Superior temporal gyrus (tissue), 1 donor: ENCODE measurements around the gene STAC3.
A peak's percentile ranks its signal among the peaks of the same experiment; 100 is the strongest.

ENCODE experiments used
- DNase-seq: peaks from one replicate; pipeline ENCODE4 v3.0.0-alpha.2; 2016; ENCODE audit errors: extremely low spot score

STAC3 gene

DNA sequence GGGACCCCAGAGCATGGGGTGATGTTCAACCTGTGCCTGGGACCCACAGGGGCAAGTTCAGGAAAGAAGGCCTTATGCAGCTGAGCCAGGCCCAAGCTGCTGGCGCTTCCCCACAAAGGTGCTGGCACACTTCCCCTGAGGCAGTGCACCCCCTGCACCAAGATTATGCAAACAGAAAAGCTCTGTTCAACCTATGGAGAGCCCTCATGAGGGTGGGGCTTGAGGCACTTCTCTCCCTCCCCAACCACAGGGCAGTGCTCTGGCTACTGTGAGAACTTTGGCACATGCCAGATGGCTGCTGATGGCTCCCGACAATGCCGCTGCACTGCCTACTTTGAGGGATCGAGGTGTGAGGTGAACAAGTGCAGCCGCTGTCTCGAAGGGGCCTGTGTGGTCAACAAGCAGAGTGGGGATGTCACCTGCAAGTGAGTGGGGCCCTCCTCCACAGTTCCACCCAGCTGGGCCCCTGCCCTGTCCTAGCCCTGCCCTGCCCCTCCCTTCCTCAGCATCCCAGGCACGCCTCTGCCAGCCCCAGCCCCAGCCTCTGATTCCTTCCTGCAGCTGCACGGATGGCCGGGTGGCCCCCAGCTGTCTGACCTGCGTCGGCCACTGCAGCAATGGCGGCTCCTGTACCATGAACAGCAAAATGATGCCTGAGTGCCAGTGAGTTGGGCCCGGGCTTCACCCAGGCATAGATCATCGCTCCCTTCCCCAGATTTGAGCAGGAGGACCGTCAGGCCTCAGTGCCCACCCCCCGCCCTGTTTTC lies 39.9 kb downstream of the STAC3 start:
- no peak for DNase-seq

DNA sequence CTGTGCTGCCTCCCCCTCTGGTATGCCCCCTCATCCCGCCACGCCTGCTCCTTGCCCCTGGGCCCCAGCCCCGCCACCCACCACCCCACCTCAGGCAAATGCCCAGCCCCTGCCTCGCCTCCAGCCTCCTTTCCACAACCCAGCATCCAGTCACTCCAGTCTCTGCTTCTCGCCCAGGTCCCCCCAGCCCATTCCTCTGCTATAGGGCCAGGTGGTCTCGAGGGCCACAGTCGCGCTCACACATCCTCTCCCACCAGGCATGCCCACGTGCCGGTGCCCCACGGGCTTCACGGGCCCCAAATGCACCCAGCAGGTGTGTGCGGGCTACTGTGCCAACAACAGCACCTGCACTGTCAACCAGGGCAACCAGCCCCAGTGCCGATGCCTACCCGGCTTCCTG lies 40.5 kb downstream of the STAC3 start:
- no peak for DNase-seq

DNA sequence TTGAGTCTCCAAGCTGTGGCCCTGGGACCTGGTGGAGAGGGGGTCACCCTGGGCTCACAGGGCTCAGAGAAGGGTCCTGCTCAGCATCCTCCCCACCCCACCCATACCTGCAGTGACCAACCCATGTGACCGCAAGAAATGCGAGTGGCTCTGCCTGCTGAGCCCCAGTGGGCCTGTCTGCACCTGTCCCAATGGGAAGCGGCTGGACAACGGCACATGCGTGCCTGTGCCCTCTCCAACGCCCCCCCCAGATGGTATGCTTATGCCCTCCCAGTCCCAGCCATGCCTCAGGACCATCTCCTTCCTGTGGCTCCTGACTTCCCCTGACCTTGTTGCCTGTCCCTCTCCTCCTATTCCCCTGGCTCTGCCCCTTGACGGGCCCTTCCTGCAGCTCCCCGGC lies 41.1 kb downstream of the STAC3 start:
- DNase-seq: no peak

DNA sequence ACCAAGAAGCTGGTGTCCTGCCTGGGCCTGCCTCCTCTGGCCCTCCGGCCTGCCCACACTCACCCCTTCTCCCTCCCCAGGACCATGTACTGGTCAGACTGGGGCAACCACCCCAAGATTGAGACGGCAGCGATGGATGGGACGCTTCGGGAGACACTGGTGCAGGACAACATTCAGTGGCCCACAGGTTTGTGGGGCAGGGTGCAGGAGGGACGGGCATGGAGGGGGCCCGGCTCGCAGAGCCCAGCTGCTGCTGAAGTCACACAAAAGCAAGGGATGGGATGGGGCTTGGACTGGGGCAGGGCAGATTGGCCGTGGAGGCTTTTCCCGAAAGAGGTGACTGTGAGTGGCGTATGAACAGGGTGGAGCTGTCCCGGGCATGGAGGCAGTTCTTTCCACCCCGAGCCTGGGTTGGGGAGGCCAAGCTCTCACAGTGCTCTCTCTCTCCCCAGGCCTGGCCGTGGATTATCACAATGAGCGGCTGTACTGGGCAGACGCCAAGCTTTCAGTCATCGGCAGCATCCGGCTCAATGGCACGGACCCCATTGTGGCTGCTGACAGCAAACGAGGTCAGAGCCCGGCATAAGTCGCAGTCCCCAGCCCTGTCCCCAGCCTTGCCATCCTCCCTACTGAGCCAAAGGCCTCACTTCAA lies 42.2 kb downstream of the STAC3 start:
- DNase-seq: peak; percentile 83

DNA sequence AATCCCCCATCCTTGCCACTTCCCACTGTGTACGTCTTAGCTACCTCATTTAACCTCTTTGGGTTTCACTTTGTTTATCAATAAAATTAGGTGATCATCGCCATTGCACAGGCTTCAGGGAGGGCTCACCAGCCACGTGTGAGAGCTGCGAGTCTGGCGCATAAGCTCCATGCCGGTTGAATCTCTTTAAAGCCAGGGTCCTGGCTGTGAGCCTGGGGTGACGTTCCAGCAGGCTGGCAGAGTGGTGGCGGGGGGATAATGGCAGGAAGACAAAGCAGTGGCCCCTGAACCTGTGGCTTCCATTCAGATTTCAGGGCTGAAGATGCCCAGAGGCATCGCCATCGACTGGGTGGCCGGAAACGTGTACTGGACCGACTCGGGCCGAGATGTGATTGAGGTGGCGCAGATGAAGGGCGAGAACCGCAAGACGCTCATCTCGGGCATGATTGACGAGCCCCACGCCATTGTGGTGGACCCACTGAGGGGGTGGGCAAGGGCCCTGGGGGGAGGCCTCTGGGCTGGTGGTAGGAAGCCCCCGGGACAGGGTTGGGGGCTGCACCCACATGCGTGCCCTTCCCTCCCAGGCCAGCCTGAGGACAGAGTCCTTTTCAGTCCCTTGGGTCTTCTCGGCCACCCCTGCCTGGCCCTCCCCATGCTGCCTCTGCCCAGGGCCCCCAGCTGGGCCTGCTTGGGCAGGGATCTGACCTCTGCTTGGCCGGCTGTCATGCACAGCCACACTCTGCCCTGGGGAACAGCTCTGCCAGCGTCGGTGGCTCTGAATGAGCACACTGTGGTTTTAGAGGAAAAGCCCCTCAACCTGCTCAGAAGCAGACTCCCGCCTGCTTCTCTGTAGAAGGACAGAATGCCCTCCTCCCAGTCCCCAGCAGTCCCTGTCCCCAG lies 43.0 kb downstream of the STAC3 start:
- DNase-seq: no peak

DNA sequence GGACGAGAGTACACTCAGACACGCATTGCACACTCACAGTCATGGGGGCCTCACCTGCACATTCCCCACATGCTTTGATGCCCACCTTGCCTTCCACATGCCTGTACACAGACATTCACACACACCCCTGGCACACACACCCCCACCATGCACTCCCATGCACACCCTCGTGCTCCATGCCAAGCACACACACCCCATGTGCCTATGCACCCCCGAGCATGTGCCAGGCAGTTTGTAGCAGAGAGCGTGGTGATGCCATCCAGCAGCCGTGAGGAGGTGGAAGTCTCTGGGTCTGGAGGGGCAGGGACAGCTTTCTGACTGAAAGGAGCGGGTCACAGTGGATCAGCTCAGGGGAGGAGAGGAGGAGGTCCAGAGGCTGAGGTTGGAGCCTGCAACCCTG lies 45.1 kb downstream of the STAC3 start:
- DNase-seq: no peak

DNA sequence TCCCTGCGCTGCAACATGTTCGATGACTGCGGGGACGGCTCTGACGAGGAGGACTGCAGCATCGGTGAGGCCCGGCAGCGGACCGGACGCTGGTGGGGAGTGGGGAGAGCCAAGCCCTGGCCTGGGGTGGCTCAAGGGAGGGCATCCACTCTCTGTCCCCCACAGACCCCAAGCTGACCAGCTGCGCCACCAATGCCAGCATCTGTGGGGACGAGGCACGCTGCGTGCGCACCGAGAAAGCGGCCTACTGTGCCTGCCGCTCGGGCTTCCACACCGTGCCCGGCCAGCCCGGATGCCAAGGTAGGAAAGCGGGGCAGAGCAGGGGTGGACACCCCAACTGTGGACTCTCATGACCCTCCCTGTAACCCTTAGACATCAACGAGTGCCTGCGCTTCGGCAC lies 45.8 kb downstream of the STAC3 start:
- no peak for DNase-seq

DNA sequence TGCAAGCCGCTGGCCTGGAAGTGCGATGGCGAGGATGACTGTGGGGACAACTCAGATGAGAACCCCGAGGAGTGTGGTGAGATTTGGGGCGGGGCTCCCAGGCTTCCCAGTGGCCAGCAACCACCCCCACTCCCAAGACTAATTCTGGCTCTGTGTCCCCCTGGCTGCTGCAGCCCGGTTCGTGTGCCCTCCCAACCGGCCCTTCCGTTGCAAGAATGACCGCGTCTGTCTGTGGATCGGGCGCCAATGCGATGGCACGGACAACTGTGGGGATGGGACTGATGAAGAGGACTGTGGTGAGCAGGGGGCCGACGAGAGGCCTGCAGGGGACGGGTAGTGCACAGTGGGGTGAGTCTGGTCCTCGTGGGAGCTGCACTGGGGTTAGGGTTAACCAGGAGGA lies 46.5 kb downstream of the STAC3 start:
- no peak for DNase-seq

DNA sequence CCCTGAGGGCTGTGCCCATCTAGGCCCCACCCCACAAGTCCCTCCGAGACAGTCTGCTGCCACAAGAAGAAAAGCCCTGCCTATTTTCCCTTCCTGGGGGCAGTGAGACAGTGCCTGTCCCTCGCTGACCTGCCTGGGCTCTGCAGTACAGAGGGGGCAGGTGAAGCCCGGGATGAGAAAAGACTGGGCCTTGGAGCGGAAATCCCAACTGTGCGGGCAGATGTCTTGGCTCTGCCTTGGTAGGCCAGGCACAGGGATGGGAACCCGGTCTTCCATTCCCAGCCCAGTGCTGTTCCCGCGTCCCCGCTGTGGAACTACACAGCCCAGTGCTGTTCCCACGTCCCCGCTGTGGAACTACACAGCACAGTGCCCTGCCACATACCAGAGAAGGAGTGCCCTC lies 47.2 kb downstream of the STAC3 start:
- no peak for DNase-seq

DNA sequence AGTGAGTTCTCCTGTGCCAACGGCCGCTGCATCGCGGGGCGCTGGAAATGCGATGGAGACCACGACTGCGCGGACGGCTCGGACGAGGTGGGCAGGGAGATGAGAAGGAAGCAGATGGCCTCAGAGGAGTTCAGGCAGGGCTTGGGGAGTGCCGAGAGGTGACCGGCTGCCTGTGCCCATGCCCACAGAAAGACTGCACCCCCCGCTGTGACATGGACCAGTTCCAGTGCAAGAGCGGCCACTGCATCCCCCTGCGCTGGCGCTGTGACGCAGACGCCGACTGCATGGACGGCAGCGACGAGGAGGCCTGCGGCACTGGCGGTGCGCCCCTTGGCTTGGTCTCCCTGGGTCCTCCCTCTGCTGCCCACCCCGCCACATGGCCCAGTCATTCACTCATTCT lies 47.8 kb downstream of the STAC3 start:
- DNase-seq: no peak

DNA sequence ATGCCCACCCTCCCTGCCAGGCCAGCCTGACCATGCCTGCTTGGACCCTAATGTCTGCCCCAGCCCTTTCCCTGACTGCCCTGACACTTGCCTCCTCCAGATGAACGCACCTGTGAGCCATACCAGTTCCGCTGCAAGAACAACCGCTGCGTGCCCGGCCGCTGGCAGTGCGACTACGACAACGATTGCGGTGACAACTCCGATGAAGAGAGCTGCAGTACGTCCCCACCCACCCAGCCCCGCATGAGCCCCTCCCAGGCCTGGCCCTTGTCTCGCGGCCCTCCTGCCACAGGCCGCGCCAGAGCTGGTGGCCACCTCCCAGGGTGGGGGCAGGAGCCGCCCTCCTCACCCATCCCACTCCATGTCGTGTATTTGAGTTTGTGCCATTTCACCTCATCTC lies 48.7 kb downstream of the STAC3 start:
- DNase-seq: no peak

DNA sequence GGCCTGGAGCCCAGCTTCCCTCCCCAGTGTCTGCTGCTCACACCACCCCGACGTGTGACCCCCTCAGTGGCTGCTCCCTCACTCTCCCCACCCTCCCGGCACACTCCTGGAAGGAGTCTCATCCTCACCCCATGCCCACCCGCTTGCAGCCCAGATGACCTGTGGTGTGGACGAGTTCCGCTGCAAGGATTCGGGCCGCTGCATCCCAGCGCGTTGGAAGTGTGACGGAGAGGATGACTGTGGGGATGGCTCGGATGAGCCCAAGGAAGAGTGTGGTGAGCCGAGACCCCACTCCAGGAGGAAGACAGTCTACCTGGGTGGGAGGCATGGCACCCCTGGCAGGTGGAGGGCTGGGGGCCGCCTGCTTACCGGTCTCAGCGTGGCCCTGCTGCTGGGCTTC lies 49.4 kb downstream of the STAC3 start:
- no peak for DNase-seq

DNA sequence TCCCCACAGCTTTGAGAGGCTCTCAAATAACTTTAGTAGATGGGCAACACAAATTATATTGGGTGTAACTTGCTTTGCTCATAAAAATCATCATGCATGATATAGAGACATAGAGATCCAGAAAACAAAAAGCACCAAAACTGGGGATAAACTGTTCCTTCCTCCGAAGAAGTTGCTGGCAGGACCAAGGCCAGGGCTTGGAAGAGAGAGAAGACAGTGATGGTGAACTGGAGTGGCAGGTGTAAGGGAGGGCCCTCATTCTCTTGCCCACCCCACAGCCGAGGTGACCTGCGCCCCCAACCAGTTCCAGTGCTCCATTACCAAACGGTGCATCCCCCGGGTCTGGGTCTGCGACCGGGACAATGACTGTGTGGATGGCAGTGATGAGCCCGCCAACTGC lies 49.8 kb downstream of the STAC3 start:
- no peak for DNase-seq

DNA sequence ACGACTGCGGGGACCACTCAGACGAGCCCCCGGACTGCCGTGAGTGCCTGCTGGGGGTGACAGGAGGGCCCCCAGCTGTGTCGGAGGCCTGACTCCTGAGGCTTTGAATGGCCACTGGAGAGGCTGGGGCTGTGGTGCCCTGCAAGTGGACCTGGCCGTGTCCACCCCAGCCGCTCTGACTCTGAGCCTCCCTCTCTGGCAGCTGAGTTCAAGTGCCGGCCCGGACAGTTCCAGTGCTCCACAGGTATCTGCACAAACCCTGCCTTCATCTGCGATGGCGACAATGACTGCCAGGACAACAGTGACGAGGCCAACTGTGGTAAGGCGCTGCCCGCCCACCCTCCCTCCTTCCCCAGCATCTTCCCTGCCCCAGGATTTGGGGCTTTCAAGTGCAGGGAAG lies 50.5 kb downstream of the STAC3 start:
- DNase-seq: no peak

DNA sequence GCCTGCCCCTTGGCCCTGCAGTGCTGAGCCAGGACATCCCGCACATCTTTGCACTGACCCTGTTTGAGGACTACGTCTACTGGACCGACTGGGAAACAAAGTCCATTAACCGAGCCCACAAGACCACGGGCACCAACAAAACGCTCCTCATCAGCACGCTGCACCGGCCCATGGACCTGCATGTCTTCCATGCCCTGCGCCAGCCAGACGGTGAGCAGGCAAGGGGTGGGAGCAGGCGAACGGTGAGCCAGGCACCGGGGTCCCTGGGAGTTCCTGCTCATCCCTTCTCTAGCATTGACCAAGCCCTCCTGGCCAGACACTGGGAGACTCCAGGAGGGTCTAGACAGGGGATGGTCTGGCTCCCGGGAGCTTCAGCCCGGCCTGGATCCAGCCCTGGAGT lies 51.8 kb downstream of the STAC3 start:
- DNase-seq: no peak

DNA sequence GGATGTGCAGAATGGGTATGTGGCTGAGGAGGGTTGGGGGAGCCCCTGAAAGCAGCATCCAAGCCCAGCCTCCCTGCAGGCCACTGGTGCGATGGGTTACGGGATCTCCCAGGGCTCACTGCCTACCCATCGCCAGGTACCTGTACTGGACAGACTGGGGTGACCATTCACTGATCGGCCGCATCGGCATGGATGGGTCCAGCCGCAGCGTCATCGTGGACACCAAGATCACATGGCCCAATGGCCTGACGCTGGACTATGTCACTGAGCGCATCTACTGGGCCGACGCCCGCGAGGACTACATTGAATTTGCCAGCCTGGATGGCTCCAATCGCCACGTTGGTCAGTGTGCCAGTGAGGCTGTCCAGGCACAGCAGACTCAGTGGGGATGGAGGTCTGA lies 52.7 kb downstream of the STAC3 start:
- no peak for DNase-seq

DNA sequence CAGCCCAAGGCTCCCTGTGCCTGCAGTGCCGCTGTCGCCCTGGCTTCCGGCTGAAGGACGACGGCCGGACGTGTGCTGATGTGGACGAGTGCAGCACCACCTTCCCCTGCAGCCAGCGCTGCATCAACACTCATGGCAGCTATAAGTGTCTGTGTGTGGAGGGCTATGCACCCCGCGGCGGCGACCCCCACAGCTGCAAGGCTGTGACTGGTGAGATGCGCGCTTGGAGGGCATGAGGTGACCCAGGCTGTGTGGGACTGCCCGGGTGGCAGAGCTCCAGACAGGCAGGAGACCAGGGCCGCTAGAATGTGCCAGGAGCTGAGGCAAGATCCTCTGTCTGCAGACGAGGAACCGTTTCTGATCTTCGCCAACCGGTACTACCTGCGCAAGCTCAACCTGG lies 54.0 kb downstream of the STAC3 start:
- no peak for DNase-seq

DNA sequence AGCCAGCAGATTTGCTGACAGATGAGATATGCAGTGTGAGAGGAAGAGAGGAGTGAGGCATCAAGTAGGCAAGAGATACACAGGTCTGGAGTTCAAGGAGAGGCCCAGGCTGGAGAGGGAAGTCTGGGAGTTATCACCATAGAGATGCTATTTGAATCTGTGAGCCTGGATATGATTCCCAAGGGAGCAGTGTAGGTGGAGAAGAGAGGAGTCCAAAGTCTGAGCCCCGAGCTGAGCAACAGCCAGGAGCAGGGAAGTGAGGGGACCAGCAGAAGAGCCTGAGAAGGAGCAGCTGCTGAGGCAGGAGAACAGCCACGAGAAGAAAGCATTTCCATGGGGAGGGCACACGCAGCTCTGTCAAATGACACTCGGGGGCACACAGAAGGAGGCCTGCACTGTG lies 54.5 kb downstream of the STAC3 start:
- no peak for DNase-seq

DNA sequence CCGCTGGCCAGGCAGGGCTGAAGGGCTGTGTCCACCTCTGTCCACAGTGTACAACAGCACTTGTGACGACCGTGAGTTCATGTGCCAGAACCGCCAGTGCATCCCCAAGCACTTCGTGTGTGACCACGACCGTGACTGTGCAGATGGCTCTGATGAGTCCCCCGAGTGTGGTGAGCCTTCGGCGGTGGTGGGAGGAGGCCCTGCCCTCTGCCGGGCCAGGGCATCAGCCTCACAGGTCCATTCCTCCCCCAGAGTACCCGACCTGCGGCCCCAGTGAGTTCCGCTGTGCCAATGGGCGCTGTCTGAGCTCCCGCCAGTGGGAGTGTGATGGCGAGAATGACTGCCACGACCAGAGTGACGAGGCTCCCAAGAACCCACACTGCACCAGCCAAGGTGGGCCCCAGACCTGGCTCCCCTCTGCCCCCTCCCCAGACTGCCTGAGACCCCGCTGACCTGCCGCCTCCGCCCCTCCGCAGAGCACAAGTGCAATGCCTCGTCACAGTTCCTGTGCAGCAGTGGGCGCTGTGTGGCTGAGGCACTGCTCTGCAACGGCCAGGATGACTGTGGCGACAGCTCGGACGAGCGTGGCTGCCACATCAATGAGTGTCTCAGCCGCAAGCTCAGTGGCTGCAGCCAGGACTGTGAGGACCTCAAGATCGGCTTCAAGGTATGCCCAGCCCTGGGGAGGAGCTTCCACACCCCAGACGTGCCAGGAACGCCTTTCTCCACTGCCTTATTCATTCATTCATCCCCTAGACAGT lies 55.2 kb downstream of the STAC3 start:
- no peak for DNase-seq

DNA sequence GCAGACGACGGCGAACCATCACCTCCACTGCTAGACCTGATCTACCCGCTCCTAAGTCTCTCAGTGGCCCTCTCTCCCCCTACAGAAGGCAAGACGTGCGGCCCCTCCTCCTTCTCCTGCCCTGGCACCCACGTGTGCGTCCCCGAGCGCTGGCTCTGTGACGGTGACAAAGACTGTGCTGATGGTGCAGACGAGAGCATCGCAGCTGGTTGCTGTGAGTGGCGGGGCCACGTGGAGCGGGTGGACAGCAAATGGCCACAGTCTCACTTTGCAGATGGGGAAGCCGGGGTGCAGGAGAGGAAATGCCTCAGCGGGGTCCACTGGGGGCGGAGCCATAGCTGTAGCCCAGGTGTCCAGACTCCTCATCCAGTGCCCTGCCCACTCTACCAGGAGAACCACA lies 55.8 kb downstream of the STAC3 start:
- no peak for DNase-seq

DNA sequence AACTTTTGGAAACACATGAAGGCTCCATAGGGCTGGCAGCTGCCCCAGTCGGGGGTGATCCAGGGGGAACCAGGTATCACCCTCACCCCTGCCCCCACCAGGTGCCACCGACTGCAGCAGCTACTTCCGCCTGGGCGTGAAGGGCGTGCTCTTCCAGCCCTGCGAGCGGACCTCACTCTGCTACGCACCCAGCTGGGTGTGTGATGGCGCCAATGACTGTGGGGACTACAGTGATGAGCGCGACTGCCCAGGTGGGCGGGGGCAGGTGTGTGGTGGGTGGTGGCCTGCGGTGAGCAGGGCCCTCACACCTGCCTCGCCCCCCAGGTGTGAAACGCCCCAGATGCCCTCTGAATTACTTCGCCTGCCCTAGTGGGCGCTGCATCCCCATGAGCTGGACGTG lies 56.7 kb downstream of the STAC3 start:
- no peak for DNase-seq

DNA sequence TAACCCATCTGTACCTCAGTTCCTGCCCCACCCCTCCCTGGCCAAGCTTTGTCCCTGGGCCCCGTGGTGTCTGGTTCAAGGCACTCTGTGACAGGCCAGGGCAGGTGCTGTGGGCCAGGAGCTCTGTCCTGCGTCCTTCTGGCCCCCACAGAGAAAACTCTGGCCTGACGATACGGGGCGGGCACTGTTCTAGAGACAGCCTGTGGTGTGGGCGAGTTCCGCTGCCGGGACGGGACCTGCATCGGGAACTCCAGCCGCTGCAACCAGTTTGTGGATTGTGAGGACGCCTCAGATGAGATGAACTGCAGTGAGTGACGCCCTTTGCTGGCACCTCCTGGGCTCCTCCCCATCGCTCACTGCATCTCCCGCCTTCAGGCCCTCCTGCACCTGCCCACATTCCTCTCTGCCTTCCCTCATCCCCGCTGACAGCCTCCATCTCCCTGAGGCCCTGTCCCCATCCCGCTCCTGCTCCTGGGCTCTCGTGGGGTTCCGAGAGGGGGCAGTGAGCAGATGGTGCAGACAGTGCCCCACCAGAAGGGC lies 57.2 kb downstream of the STAC3 start:
- no peak for DNase-seq
